ENCODE results near the gene EPN2.
"Not testable (repeated sequence)": the region's sequence is repeated elsewhere in the genome, so short reads cannot be mapped to it uniquely, and the experiment has no call there.

EPN2 gene

GRCh38 chr17:19268611-19269010 lies 31.4 kb downstream of the EPN2 start:
- no peak for DNase-seq (ENCODE audit: low spot score)

GRCh38 chr17:19269106-19269505 lies 31.9 kb downstream of the EPN2 start:
- no peak for DNase-seq (ENCODE audit: low spot score)

DNA sequence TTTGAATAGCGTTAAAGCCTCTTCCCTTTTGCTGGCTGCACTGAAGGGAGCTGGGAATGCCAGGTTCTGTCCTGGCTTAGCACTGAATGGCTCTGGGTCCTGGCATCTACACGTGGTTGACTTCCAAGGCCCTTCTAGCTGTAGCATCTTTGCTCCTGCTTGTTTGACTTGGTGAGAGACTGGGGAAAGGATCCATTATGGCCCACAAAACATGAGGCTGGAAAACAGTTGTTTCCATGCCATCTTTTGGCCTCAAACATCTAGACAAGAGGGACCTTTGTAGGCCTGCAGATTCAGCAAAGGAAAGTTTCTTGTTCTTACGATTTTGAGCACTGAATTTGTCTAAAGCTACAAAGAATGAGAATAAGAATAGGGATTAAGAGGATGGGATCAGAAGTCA lies 32.5 kb downstream of the EPN2 start:
- DNase-seq (ENCODE audit: low spot score): no peak

- DNase-seq (ENCODE audit: low spot score): no peak
These were observed 33.2 kb downstream of the EPN2 start for GRCh38 chr17:19270347-19270703.

GRCh38 chr17:19270704-19271611 lies 33.8 kb downstream of the EPN2 start:
- peak; percentile 84 for DNase-seq (ENCODE audit: low spot score)

DNA sequence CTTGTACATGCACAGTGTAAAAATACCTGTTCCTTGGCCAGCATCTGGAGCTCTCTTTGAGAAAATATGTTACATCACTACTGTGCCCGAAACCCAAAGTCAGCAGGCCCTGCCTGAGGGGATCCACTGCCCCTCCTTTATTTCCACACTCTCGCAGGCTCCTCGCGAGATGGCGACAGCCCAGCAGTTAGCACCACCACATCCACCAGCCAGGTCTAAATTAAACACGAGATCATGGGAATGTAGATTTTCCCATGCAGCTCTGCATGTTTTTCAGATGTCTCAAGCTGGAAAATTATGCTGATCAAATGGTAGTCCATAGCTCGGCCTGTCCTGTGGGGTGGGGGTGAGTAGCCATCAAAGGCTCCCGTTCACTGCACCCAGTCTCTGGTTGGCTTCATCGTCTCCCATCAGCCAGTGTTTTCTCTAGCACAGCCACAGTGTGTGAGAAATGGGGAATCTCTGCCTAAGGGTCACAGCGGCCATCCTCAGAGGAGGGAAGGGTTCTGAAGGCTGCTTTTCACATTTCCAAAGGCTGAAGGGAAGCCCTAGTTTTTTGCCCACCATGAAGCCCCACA lies 34.7 kb downstream of the EPN2 start:
- DNase-seq (ENCODE audit: low spot score): no peak

- DNase-seq (ENCODE audit: low spot score): no peak
These were observed 36.6 kb downstream of the EPN2 start for GRCh38 chr17:19273731-19274130.

GRCh38 chr17:19274893-19275292 lies 37.7 kb downstream of the EPN2 start:
- no peak for DNase-seq (ENCODE audit: low spot score)

- DNase-seq (ENCODE audit: low spot score): no peak
These were observed 38.4 kb downstream of the EPN2 start for GRCh38 chr17:19275457-19276127.

GRCh38 chr17:19278284-19278683 lies 41.1 kb downstream of the EPN2 start:
- DNase-seq (ENCODE audit: low spot score): not testable (repeated sequence)

DNA sequence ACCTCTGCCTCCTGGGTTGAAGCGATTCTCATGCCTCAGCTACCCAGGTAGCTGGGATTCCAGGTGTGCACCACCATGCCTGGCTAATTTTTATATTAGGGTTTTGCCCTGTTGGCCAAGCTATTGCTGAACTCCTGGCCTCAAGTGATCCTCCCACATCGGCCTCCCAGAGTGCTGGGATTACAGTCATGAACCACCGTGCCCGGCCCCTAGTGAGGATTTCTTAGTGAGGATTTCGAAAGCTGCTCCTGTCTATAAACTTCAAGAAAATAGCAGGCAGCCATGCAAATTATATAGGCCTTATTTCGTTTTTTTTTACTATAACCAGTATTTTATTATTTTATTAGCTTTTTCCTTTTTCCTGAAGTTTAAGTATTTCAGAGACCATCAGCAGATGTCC lies 41.6 kb downstream of the EPN2 start:
- no peak for DNase-seq (ENCODE audit: low spot score)

DNA sequence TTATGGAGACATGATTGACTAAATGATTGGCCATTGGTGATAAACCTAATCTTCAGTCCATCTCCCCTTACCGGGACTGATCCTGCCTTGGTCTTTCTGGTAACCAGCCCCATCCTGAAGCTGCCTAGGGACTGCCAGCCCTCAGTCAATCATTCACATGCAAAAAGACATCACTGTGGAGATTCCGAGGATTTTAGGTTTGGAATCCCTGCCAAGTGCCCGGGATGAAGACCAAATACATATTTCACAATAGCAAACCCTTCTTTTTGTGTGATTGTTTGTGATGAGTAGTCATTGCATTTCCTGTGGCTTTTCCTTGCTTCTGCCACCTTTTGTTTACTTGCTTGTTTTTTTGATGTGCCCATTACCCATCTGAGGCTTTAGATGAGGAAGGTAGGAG lies 44.0 kb downstream of the EPN2 start:
- DNase-seq (ENCODE audit: low spot score): no peak

- DNase-seq (ENCODE audit: low spot score): no peak
These were observed 47.1 kb downstream of the EPN2 start for GRCh38 chr17:19284005-19284959.

DNA sequence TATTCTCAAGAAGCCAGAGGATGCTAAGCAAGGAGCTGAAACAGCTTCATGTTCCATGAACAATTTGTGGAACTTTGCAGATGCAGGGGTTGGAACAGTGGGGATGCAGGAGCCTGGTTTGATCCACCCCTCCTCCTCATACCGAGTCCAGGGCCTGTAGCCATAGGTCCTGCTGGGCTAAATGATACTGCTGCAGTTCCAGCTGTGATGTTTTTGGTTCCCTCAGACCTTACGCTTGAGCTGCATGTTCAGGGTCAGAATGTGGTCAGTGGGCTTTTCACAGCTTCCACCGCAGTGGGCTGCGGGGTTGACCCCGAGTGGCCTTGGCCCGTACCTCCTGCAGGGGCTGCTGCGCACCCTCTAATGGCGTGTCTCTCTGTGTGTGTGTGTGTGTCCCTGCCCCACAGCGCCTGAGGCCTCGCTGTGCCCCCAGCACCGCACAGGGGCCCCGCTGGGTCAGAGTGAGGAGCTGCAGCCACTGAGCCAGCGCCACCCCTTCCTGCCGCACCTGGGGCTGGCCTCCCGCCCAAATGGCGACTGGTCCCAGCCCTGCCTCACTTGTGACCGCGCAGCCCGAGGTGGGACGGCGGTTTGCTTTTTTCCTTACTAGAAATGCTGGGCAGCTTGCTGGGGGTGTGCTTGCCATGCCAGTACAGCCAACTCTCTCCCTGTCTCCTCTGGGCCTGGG lies 48.2 kb downstream of the EPN2 start:
- DNase-seq (ENCODE audit: low spot score): no peak

GRCh38 chr17:19286751-19287341 lies 49.7 kb downstream of the EPN2 start:
- DNase-seq (ENCODE audit: low spot score): no peak

DNA sequence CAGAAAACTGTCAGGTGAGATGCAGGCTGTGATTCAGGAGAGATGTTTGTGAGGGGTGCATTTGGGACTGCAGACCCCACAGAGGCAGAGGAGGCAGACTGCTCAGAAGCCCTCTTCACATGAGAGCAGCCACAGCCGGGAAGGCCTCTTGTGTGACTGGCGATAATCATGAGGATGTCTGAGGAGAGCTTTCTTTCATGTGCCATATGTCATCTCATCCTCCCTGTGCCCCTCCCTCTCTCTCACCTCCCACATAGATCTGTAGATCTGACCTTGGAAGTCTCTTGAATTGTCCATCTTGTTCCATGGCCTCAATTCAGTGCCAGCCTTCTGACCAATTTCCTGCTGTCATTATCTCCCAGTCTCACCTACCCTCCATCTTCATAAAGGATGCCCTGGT lies 50.5 kb downstream of the EPN2 start:
- DNase-seq (ENCODE audit: low spot score): no peak

DNA sequence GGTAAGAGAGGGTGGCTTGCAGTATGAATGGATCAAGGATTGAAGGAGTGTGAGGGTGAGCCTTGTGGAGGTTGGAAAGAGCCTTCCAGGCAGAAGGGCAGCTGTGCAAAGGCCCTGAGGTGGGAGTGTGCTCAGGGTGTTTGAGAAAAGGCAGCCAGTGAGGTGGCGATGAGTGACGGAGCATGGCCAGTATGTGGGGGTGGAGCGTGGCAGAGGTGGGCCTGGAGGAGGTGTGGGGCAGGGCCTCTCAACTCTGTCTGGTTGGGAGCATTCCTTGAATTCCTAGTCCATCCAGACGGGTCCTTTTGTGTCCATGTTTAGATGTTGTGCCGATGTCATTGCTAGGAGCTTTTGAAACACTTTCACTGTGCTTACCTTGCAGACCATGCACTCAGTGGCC lies 51.3 kb downstream of the EPN2 start:
- no peak for DNase-seq (ENCODE audit: low spot score)

- DNase-seq (ENCODE audit: low spot score): no peak
These were observed 53.0 kb downstream of the EPN2 start for GRCh38 chr17:19290066-19290705.

DNA sequence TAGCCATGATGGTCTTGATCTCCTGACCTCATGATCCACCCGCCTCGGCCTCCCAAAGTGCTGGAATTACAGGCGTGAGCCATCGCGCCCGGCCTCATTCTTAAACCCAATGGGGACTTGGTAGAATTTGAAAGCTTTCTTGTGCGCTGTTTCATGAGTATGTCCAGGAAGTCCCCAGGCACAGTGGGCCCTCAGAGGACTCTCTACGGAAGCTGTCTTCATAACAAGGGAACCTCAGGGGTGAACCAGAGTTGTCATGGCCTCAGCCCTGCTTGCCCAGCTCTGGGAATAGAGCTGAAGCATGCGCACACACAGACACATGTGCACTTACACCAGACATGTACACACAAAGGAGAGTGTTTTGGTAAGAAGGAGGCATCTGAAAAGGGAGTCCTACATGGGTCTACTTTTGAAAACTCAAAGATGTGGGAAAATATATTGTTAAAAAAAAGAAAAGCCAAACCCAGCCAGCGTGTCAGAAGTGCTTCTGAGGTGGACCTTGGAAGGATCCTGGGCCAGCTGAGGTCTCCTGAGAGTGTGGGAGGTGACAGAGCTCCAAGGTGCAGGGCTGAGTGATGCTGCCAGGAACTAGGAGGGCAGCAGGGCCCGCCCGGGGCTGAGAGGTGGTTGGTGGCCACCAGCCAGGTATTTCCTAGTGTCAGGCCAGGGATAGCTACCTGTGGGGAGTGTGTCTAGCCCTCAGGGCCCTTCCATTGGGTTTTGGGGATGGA lies 54.6 kb downstream of the EPN2 start:
- DNase-seq (ENCODE audit: low spot score): no peak

- DNase-seq (ENCODE audit: low spot score): no peak
These were observed 55.2 kb downstream of the EPN2 start for GRCh38 chr17:19292377-19292711.
